DMS 273 (cell line): ENCODE measurements around the gene MCM3AP.

Experiments
- DNase-seq: peaks from one replicate; lab custom pipeline; 2025; ENCODE audit not compliant: unreplicated experiment; lab: John Stamatoyannopoulos, UW

Gene MCM3AP

GRCh38 chr21:46274797-46275390 lies 10.5 kb downstream of the MCM3AP start:
- no peak for DNase-seq

DNA sequence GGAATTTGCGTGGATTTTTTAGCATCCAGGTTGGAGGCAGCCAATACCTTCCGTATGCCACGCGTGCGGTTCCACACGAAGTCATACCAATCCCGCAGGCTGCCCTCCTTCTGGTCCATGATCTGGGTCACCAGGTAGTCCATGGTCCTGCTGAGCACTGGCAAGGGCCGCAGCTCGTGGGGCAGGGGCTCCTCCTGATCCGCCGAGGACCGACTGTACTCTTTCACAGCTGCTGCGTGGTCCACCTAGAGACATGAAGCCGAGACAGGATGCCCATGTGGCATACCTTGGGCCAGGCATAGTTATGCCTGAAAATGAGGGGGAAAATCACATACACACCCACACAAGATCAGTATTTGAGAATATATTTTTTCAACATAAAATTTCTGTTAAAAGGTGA lies 12.1 kb downstream of the MCM3AP start:
- DNase-seq, result no peak

DNA sequence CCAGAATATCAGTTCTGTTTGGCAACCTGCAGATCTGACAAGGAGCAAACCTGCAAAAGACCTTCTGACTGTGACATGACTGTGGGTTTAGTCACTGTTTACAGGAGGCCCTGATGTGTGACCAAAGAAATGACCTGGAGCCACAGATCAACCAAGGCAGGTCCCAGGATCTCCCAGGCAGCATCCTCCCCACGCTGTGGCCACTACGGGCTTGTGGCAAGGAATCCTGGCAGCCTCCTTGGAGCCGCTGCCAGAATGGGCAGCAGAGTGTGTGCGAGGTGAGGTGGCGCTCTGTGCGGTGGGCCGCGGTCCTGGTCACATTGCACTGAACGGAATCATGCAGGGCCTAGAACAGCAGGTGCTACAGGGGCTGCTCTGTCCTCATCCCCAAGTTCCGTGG lies 15.9 kb downstream of the MCM3AP start:
- DNase-seq, result no peak

DNA sequence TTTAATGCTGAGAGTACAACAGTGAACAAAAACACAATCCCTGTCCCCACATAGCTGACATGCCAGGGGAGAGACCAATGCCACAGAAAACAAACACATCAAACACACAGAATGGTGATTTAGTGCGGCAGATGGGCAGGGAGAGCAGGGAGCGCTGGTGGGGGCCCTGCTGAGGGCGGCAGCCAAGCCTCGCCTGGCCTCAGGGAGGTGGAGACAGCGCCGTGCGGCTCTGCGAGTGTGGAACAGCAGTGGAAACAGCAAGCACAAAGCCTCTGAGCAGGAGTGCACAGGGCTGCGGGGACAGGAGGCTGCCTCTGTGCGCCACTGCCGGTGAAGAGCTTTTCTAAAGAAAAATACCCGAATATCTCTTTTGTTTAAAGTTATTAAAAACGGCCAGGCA lies 17.0 kb downstream of the MCM3AP start:
- DNase-seq, result no peak

GRCh38 chr21:46266946-46267345 lies 18.5 kb downstream of the MCM3AP start:
- no peak for DNase-seq

DNA sequence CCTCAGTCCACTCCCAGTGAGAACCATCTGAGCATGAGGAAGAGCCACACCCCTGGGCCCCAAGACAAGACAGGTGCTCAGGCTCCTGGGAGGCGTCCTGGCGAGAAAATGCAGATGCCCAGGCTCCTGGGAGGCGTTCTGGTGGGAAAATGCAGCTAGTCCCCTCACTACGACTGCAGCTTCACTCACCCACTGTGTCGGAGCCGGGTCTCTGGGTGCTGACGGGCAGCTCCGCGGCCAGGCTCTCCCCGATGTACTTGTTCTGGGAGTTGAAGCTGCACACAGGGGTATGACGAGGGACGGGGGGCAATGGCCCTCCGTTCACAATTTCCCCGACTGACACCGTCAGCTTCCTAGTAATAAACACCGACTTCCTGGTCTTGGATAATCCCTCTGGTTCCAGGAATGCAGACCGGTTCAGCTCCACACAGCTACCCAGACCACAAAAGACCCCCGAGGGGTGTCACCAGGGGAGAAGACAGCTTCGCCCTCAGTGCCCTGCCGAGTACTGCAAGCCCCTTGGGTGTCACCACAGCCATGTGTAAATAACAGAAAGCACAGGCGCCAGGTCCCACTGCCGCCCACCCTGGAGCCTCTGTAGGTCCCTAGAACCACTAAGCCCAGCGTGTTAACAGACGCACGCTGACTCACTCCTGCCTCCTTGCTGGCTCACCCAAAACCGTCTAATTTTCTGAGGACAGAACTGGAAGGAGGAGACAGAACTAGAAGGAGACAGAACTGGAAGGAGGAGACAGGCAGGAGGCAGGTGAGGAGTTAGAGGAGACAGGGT lies 19.5 kb downstream of the MCM3AP start:
- DNase-seq, result no peak

DNA sequence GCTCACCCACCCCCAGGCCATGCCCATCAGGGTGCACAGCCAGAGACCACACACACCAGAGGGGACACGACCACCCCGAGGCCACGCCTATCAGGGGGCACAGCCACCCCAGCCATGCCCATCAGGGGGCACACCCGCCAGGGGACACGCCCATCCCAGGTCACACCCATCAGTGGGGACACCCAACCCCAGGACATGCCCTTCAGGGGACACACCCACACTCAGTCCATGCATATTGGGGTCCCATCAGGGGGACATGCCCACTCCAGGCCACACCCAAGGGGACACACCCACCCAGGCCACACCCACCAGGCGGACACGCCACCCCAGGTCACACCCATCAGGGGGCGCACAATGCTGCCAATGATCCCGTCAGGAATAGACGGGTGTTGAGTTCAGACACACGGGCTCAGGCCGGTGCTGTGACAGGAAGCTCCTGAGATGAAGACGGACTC lies 20.7 kb downstream of the MCM3AP start:
- no peak for DNase-seq

- DNase-seq, result no peak
These were observed 21.2 kb downstream of the MCM3AP start for GRCh38 chr21:46264046-46264689.

DNA sequence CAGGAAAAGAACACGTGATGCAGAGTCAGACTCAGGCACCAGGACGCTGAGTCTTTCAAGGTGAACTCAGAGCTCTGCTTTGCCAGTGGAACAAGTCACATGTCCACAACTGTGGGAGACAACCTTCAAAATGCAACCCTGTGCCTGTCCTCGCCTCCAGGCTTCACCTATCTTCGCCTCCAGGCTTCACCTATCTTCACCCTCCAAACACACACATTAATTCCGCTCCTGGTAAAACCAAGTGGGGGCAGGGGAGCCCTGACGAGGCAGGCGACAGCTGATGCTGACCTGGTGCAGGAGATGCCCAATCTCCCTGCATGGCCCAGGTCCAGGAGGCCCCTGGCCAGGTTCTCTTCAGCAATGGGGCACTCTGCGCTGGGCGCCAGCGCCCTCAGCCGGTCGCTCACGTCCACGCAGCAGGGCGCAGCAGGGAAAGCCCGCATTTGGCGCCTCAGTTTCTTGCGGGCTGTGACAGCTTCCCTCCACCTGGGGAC lies 28.9 kb downstream of the MCM3AP start:
- DNase-seq, result no peak

GRCh38 chr21:46255758-46256337 lies 29.6 kb downstream of the MCM3AP start:
- DNase-seq, result no peak

- no peak for DNase-seq
These were observed 30.2 kb downstream of the MCM3AP start for GRCh38 chr21:46255166-46255565.

DNA sequence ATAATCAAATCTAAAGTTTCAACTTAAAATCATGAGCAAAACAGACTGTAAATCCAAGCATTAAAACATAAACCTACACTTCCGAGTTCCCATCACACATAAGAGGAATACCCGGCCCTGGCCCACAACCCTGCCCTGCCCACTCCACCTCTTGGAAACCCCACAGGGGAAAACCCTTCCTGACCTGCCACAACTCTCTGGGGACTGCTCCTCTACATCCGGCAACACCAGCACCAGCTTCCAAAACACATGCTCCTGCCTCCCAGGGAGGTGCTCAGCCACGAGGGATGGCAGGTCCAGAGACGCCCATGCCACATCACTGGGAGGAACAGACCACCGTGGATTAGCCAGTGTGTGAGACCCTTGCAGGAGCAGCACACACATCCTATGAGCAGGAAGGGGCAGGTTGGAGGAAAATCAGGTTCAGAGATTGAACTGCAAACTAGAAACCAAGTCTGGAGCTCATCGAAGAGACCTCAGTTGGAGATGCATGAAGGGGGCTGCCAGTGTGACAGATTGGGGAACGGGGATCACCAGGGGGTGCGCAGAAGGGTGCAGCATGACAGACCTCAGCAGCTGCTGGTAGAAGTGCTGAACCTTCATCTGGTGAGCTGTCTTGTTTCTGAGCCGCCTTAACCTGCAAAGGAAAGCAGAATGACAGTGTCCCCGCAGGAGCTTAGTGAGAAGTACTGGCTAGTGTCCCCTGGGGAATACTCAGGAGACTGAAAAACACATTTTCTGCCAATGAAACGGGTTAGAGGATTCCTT lies 31.0 kb downstream of the MCM3AP start:
- DNase-seq, result no peak

DNA sequence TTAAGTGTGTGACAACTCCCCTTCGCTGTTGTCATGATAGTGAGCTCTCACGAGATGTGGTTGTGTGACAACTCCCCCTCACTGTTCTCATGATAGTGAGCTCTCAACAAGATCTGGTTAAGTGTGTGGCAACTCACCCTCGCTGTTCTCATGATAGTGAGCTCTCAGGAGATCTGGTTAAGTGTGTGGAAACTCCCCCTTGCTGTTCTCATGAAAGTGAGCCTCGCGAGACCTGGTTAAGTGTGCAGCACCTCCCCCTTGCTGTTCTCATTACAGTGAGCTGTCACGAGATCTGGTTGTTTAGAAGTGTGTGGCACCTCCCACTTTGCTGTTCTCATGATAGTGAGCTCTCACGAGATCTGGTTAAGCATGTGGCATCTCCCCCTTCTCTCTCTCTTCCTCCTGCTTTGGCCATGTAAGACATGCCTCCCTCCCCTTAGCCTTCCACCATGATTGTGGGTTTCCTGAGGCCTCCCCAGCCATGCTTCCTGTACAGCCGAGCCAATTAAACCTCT lies 31.7 kb downstream of the MCM3AP start:
- DNase-seq, result no peak

- DNase-seq, result no peak
These were observed 32.6 kb downstream of the MCM3AP start for GRCh38 chr21:46252840-46253239.

DNA sequence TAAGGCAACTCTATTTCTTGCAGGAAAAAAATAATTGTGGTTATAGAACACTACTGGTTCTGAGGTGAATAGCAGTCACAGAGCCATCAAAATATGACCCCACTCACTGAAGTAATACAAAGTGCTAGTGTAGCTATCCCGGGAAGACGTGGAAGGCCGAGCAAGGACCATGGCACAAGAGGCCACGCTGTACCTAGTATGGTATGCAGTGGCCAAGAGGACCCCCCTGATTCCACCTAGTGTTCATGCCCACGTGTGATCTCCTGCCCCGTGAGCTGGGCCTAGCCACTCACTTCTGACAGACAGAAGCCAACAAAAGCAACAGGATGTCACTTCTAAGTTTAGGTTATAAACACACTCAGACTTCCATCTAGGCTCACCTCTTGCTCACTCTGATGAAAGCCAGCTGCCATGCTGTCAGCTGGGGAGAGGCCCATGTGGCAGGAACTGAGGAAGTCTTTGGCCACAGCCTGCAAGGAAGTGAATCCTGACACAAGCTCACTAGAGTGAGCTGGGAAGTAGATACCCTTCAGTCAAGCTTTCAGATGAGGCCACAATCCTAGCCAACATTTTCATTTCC lies 35.2 kb downstream of the MCM3AP start:
- no peak for DNase-seq

DNA sequence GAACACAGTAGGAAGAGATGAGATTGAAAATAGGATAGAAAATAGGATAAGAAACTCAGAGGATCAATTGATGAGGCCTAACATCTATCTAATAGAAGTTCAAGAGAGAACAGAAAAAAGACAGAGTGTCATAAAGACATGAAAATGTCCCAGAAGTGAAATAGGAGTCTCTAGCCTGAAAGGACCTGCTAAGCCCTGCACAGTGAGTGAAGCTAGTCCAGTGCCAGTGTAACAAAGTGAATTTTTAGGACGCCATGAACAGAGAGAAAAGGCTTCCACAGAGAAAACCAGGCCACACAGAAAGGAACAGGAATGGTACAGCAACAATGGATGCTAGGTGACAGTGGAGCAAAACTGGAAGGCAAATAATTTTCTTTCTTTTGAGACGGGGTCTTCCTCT lies 36.6 kb downstream of the MCM3AP start:
- no peak for DNase-seq

DNA sequence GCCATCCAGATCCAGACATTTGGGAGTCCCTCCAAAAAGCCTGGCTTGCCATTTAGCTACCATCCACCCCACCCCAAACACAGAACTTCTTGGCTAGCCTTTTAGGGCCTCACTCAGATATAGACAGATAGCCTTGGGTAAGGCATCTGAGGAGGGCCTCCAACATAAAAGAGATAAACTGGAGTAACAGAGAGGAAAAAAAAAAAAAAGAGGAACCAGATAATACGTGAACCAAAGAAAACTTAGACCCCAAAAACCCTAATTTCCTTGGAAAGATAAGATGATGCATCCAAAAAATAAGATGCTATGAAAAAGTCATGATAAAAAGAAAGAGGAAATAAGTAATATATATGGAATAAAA lies 37.0 kb downstream of the MCM3AP start:
- no peak for DNase-seq

- no peak for DNase-seq
These were observed 37.6 kb downstream of the MCM3AP start for GRCh38 chr21:46247699-46248421.

- DNase-seq, result no peak
These were observed 39.1 kb downstream of the MCM3AP start for GRCh38 chr21:46246345-46246744.
